Loucy (cell line): ENCODE results near the gene TMC2.

ENCODE experiments used
- H2AFZ ChIP-seq: fragments of 200-600 bp; sonication (generic); 2 replicates; pipeline ENCODE4 v1.6.0; 2016; ENCODE audit warnings: antibody characterized with exemption, mild to moderate bottlenecking, low read length, moderate library complexity
- H3F3A ChIP-seq: fragments of 200-600 bp; 2 replicates; pipeline ENCODE4 v1.6.0; 2016; ENCODE audit warnings: antibody characterized with exemption, low read depth, mild to moderate bottlenecking
- H3K27me3 ChIP-seq: fragments of 200-600 bp; sonication (generic); 2 replicates; pipeline ENCODE4 v1.6.1; 2014; ENCODE audit warnings: low read length, mild to moderate bottlenecking; ENCODE audit not compliant: insufficient read depth, poor library complexity, severe bottlenecking
- H3K36me3 ChIP-seq: fragments of 200-600 bp; sonication (generic); 2 replicates; pipeline ENCODE4 v1.6.1; 2016; ENCODE audit warnings: low read length; ENCODE audit not compliant: insufficient read depth
- H3K4me1 ChIP-seq: fragments of 200-600 bp; sonication (generic); 2 replicates; pipeline ENCODE4 v1.5.1; 2014; ENCODE audit warnings: low read length, mild to moderate bottlenecking; ENCODE audit not compliant: insufficient read depth, poor library complexity, severe bottlenecking
- H3K4me2 ChIP-seq: fragments of 200-600 bp; sonication (generic); 2 replicates; pipeline ENCODE4 v1.6.0; 2014; ENCODE audit warnings: antibody characterized with exemption, low read length, low read depth, mild to moderate bottlenecking; ENCODE audit not compliant: poor library complexity, severe bottlenecking
- H3K4me3 ChIP-seq: fragments of 200-600 bp; sonication (generic); 2 replicates; pipeline ENCODE4 v1.5.1; 2014; ENCODE audit warnings: low read length, mild to moderate bottlenecking, mixed read lengths; ENCODE audit not compliant: poor library complexity, severe bottlenecking
- H3K79me2 ChIP-seq: fragments of 200-600 bp; sonication (generic); 2 replicates; pipeline ENCODE4 v1.6.1; 2014; ENCODE audit warnings: low read length; ENCODE audit not compliant: insufficient read depth
- H3K9ac ChIP-seq: fragments of 200-600 bp; sonication (generic); 2 replicates; pipeline ENCODE4 v1.6.0; 2014; ENCODE audit warnings: mild to moderate bottlenecking, low read depth, low read length, moderate library complexity; ENCODE audit not compliant: poor library complexity, severe bottlenecking
- H3K9me2 ChIP-seq: fragments of 200-600 bp; sonication (generic); replicated peaks from 2 replicates; pipeline ENCODE4 v1.6.1; 2016; ENCODE audit warnings: low read depth, low read length, mixed read lengths
- H3K9me3 ChIP-seq: fragments of 200-600 bp; sonication (generic); 2 replicates; pipeline ENCODE4 v1.6.1; 2014; ENCODE audit warnings: mild to moderate bottlenecking, antibody characterized with exemption, low read length, low read depth; ENCODE audit not compliant: insufficient read depth
- H4K20me1 ChIP-seq: fragments of 200-600 bp; sonication (generic); 2 replicates; pipeline ENCODE4 v1.6.0; 2014; ENCODE audit warnings: antibody characterized with exemption, low read length, mild to moderate bottlenecking; ENCODE audit not compliant: insufficient read depth, poor library complexity, severe bottlenecking
- EZH2phosphoT487 ChIP-seq: fragments of 200-600 bp; IDR thresholded peaks from 2 replicates; pipeline ENCODE4 v1.6.1; 2018; ENCODE audit warnings: antibody characterized with exemption, mild to moderate bottlenecking, moderate library complexity, borderline replicate concordance
- TF ChIP-seq, protein P1 (sequence below): fragments of 200-600 bp; sonication (generic); conservative IDR thresholded peaks from 2 replicates; pipeline ENCODE4 v1.5.1; 2014; ENCODE audit warnings: mild to moderate bottlenecking, antibody characterized with exemption, low read length

TMC2 gene

DNA sequence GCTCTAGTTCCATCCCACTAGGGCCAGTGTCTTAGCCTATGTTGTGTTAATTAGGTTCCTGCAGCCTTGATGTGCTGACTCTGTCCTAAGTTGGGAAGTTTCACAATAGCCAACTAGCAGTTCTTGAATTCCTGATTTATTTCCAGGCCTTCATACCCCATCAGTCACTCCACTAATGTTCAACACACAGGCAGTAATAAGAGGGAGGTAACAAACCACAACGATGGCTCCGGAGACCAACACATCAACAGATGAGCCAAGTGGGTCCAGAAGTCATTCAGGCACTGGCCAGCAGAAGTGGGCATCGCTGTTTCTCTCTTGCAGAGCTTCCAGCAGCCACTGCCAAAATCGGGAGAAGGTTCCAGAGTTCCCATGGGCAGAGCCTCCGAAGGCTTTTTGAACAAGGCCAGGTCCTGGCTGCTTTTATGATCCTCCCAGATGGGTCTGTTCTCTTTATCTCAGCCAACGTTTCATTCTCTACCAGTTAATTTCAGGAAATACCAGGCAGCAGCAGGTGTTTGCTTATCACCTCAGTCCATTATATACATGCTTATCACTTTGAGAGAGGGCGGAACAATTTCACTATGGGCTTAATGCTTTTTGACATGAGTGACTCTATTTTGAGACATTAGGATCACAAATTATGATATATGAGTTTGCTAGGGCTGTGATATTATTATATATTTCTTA is 67.6 kb downstream of the TMC2 start:
- no peak overlapping the region for H3K9ac ChIP-seq
- no peaks in the 10 kb centered on the region for H3K4me1 ChIP-seq
- peaks cover 6% of the 10 kb centered on the region; the same call in 1 of the 2 replicates for H3K9me3 ChIP-seq
- no peaks in the 10 kb centered on the region for H3K79me2 ChIP-seq
- no peaks in the 10 kb centered on the region for H3K36me3 ChIP-seq
- H3K27me3 ChIP-seq = no peaks in the 10 kb centered on the region
- no peaks in the 10 kb centered on the region for H3K9me2 ChIP-seq
- H4K20me1 ChIP-seq = no peaks in the 10 kb centered on the region
- TF ChIP-seq, protein P1, sequence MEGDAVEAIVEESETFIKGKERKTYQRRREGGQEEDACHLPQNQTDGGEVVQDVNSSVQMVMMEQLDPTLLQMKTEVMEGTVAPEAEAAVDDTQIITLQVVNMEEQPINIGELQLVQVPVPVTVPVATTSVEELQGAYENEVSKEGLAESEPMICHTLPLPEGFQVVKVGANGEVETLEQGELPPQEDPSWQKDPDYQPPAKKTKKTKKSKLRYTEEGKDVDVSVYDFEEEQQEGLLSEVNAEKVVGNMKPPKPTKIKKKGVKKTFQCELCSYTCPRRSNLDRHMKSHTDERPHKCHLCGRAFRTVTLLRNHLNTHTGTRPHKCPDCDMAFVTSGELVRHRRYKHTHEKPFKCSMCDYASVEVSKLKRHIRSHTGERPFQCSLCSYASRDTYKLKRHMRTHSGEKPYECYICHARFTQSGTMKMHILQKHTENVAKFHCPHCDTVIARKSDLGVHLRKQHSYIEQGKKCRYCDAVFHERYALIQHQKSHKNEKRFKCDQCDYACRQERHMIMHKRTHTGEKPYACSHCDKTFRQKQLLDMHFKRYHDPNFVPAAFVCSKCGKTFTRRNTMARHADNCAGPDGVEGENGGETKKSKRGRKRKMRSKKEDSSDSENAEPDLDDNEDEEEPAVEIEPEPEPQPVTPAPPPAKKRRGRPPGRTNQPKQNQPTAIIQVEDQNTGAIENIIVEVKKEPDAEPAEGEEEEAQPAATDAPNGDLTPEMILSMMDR = no peak
- no peak for TF ChIP-seq EZH2phosphoT487
- H3K4me3 ChIP-seq = no peak overlapping the region
- H3F3A ChIP-seq = no peaks in the 10 kb centered on the region
- H2AFZ ChIP-seq = no peak overlapping the region
- H3K4me2 ChIP-seq = no peak overlapping the region

DNA sequence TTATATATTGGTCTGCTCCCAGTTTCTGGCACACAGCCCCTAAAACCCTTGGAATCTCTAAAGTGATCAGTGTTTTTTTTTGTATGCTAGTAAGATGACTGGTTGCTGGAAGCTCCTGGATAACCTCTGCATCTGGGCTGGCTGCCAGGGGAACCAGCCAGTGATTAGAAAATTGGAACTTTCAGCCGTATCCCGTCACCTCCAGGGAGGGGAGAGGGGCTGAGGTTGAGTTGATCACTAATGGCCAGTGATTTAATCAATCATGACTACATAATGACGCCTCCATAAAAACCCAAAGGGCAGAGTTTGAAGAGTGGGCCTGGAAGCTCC is 68.1 kb downstream of the TMC2 start:
- Histone ChIP-seq H4K20me1 (no peaks in the 10 kb centered on the region), H3K79me2 (no peaks in the 10 kb centered on the region), H3K36me3 (no peaks in the 10 kb centered on the region), H3K27me3 (no peaks in the 10 kb centered on the region), H3F3A (no peaks in the 10 kb centered on the region), H3K9me3 (peaks cover 6% of the 10 kb centered on the region; the same call in 1 of the 2 replicates), H3K4me2 (no peak overlapping the region), H3K9me2 (no peaks in the 10 kb centered on the region), H2AFZ (no peak overlapping the region), H3K4me3 (no peak overlapping the region), H3K4me1 (no peaks in the 10 kb centered on the region), H3K9ac (no peak overlapping the region)
- TF ChIP-seq, protein P1 = no peak
- TF ChIP-seq EZH2phosphoT487 = no peak

DNA sequence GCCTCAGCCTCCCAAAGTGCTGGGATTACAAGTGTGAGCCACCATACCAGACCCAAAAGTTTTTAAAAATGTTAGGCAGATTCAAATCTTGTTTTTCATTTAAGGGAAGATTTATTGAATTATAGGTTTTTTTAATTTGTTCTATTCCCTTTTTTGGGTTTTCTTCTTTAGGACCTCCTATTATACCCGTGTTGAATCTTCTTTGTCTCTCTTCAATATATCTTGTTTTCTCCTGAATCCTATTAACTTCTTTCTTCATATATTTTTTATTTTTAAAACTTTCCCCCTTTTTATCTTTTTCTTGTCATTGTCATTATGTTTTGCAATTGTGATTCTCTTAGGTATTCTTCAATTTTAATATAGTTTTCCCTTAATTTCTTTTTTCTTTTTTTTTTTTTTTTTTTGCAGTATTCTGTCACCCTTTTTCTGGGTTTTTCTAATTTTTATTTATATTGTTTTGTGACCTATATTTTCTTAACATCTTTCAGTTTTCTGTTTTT is 70.2 kb downstream of the TMC2 start:
- H3K36me3 ChIP-seq = no peaks in the 10 kb centered on the region
- no peaks in the 10 kb centered on the region for H3F3A ChIP-seq
- no peaks in the 10 kb centered on the region for H3K79me2 ChIP-seq
- H3K9me2 ChIP-seq = no peaks in the 10 kb centered on the region
- H4K20me1 ChIP-seq = no peaks in the 10 kb centered on the region
- H3K4me2 ChIP-seq = no peak overlapping the region
- TF ChIP-seq, protein P1 = no peak
- TF ChIP-seq EZH2phosphoT487 = no peak
- no peaks in the 10 kb centered on the region for H3K27me3 ChIP-seq
- H3K4me1 ChIP-seq = no peaks in the 10 kb centered on the region
- no peak overlapping the region for H2AFZ ChIP-seq
- H3K4me3 ChIP-seq = no peak overlapping the region
- peaks cover 6% of the 10 kb centered on the region; the same call in 1 of the 2 replicates for H3K9me3 ChIP-seq
- no peak overlapping the region for H3K9ac ChIP-seq
